Measurements from ENCODE around the gene TRIM24. TPM values are rescaled to one million over a fixed set of nuclear protein-coding genes. Genes with fewer than 3 reads are reported as not detected.

Gene TRIM24
- total and polyA plus RNA-seq, 2 of the 13 experiments (the other 11 are each of a cell fraction or from before 2014, with no cell fraction given), result 100 to 106 TPM

- TF ChIP-seq TFE3 (CRISPR knock-in tag; IDR thresholded peaks at IDR 0.05), result 0 out of 2 replicates have a peak, but pooled peaks have one; percentile 36
- no peak for TF ChIP-seq TERF1 (CRISPR knock-in tag; IDR thresholded peaks at IDR 0.05)
- no peak for TF ChIP-seq NRL (CRISPR knock-in tag; IDR thresholded peaks at IDR 0.05; ENCODE audit: borderline replicate concordance)
- TF ChIP-seq ZNF616 (CRISPR knock-in tag; IDR thresholded peaks at IDR 0.05; ENCODE audit: low read depth), result no peak
- TF ChIP-seq REPIN1 (CRISPR knock-in tag; IDR thresholded peaks at IDR 0.05; ENCODE audit: borderline replicate concordance, low read depth), result no peak
- TF ChIP-seq PHF21A (CRISPR knock-in tag; IDR thresholded peaks at IDR 0.05), result no peak
- TF ChIP-seq ZNF251 (CRISPR knock-in tag; IDR thresholded peaks at IDR 0.05), result no peak
- TF ChIP-seq REXO4 (CRISPR knock-in tag; IDR thresholded peaks at IDR 0.05; ENCODE audit: borderline replicate concordance), result no peak
- TF ChIP-seq FOXA3 (CRISPR knock-in tag; IDR thresholded peaks at IDR 0.05), result 0 out of 2 replicates have a peak, but pooled peaks have one; percentile 11
- 0 out of 2 replicates have a peak, but pooled peaks have one; percentile 19 for TF ChIP-seq ZNF580 (CRISPR knock-in tag; IDR thresholded peaks at IDR 0.05; ENCODE audit: borderline replicate concordance, low read depth)
- TF ChIP-seq RBM22 (optimal IDR thresholded peaks at IDR 0.05; ENCODE audit: low read length), result peak; percentile 95
- TF ChIP-seq HNF4A (CRISPR knock-in tag; IDR thresholded peaks at IDR 0.05), result peak; percentile 28; the same call in 1 of the 2 replicates
- TF ChIP-seq FOXP1 (IDR thresholded peaks at IDR 0.05), result no peak
- TF ChIP-seq FOXP1 (CRISPR knock-in tag; IDR thresholded peaks at IDR 0.05), result peak; percentile 48
- no peak for TF ChIP-seq MAFG (CRISPR knock-in tag; IDR thresholded peaks at IDR 0.05)
- no peak for TF ChIP-seq ZSCAN21 (CRISPR knock-in tag; IDR thresholded peaks at IDR 0.05; ENCODE audit: borderline replicate concordance)
- no peak for TF ChIP-seq EZH2 (conservative IDR thresholded peaks at IDR 0.05; ENCODE audit: low read depth, low read length)
- TF ChIP-seq GMEB1 (CRISPR knock-in tag; IDR thresholded peaks at IDR 0.05; ENCODE audit: borderline replicate concordance), result no peak
- TF ChIP-seq ZNF792 (CRISPR knock-in tag; IDR thresholded peaks at IDR 0.05), result no peak
- 0 out of 2 replicates have a peak, but pooled peaks have one; percentile 11 for TF ChIP-seq MED1 (CRISPR knock-in tag; IDR thresholded peaks at IDR 0.05)
- TF ChIP-seq ZKSCAN1 (IDR thresholded peaks at IDR 0.05; ENCODE audit: low read length), result no peak
- no peak for TF ChIP-seq SP1 (IDR thresholded peaks at IDR 0.05)
- TF ChIP-seq SP1 (CRISPR knock-in tag; IDR thresholded peaks at IDR 0.05), result no peak
- TF ChIP-seq FOXK2 (IDR thresholded peaks at IDR 0.05), result no peak
- no peak for TF ChIP-seq GLI4 (CRISPR knock-in tag; IDR thresholded peaks at IDR 0.05; ENCODE audit: borderline replicate concordance)
Measured at GRCh38 chr7:138483531-138483930, 23.5 kb downstream of the TRIM24 start (continued).
